ENCODE measurements around the gene YTHDF1.

DNA sequence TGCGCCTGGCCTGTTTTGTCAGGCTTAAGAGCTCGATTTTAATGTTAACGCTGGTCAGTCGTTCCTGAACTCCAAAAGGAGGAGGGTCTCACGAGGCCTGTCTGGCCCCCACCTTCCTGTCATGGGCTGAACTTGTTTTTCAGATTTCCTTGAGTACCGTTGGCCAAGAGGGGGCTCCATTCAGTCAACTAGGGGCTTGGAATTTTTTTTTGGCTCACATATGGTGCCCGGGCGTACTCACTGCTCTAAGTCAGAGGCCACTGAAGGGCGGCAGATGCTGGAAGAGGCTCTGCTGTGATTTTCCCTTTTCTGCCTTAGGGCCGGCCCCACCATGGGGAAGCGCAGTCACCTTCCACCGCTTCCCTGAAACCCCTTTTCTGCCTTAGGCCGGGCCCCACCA lies 12.9 kb upstream of the YTHDF1 start:
- no peak for TF ChIP-seq GATA3 (IDR thresholded peaks at IDR 0.05; ENCODE audit: low read depth, low read length)
- TF ChIP-seq GATA2 (IDR thresholded peaks at IDR 0.05; ENCODE audit: low read depth, low read length) = no peak
